ENCODE measurements around the gene AOC3. TPM values are rescaled to one million over a fixed set of nuclear protein-coding genes. Genes with fewer than 3 reads are reported as not detected.

Gene AOC3
- total RNA-seq, 1 experiment from 2014 or later = 2.8 TPM

- Histone ChIP-seq H3K27me3 (ENCODE audit: insufficient read depth, low read length) (no peaks in the 10 kb centered on the region), H4K91ac (ENCODE audit: insufficient read length, low read depth, low read length) (no peak overlapping the region), H3K4me1 (ENCODE audit: insufficient read depth, low read length) (no peaks in the 10 kb centered on the region), H3K4me2 (ENCODE audit: insufficient read depth, insufficient read length, low read length) (no peak overlapping the region), H2AK5ac (ENCODE audit: insufficient read length, low read length) (no peak overlapping the region), H3K23ac (ENCODE audit: insufficient read length, low read depth, low read length) (no peak overlapping the region), H3K79me1 (ENCODE audit: insufficient read depth, low read depth, low read length, poor library complexity, severe bottlenecking) (no peaks in the 10 kb centered on the region), H3K56ac (ENCODE audit: insufficient read length, low read depth, low read length) (no peak overlapping the region), H3K23me2 (ENCODE audit: insufficient read length, low read depth, low read length, poor library complexity, severe bottlenecking) (no peaks in the 10 kb centered on the region), H3K79me2 (ENCODE audit: insufficient read depth, low read length) (no peaks in the 10 kb centered on the region), H4K20me1 (ENCODE audit: control insufficient read depth, insufficient read depth, insufficient read length) (no peaks in the 10 kb centered on the region), H2BK20ac (ENCODE audit: low read depth, low read length, poor library complexity, severe bottlenecking) (no peak overlapping the region), H2BK15ac (ENCODE audit: low read depth, low read length) (no peak overlapping the region), H3K9ac (ENCODE audit: extremely low read depth, insufficient read length, low read length) (no peak overlapping the region), H3T11ph (ENCODE audit: low read length) (no peak overlapping the region), H2BK12ac (ENCODE audit: insufficient read length, low read depth, low read length) (no peak overlapping the region), H2BK120ac (ENCODE audit: low read depth, low read length, poor library complexity, severe bottlenecking) (no peak overlapping the region), H3K27ac (ENCODE audit: insufficient read length, low read depth, low read length) (no peak overlapping the region), H4K5ac (ENCODE audit: insufficient read length, low read depth, low read length) (no peak overlapping the region), H2BK5ac (ENCODE audit: insufficient read length, low read length) (no peak overlapping the region), H3K4ac (ENCODE audit: low read depth, low read length) (no peak overlapping the region), H3K18ac (ENCODE audit: insufficient read length, low read depth, low read length) (no peak overlapping the region), H4K8ac (replicated peaks; ENCODE audit: insufficient read length, low read depth, low read length) (no peak overlapping the region), H3K14ac (ENCODE audit: insufficient read depth, low read length) (no peak overlapping the region), H3K9me3 (ENCODE audit: control insufficient read depth, low read depth, low read length) (no peaks in the 10 kb centered on the region), H2AFZ (ENCODE audit: low read length) (no peak overlapping the region)
- Mint-ChIP-seq H3K27ac (no peak overlapping the region), H3K36me3 (ENCODE audit: insufficient read depth in 1 of 3, low read depth in 3 of 3) (no peaks in the 10 kb centered on the region; a peak in 1 of 7 replicates), H3K4me3 (no peak overlapping the region), H3K27me3 (ENCODE audit: low read depth) (peaks cover 2% of the 10 kb centered on the region; the same call in 1 of the 2 replicates), H3K9me3 (no peaks in the 10 kb centered on the region), H3K4me1 (no peaks in the 10 kb centered on the region)
- TF ChIP-seq, protein P1, sequence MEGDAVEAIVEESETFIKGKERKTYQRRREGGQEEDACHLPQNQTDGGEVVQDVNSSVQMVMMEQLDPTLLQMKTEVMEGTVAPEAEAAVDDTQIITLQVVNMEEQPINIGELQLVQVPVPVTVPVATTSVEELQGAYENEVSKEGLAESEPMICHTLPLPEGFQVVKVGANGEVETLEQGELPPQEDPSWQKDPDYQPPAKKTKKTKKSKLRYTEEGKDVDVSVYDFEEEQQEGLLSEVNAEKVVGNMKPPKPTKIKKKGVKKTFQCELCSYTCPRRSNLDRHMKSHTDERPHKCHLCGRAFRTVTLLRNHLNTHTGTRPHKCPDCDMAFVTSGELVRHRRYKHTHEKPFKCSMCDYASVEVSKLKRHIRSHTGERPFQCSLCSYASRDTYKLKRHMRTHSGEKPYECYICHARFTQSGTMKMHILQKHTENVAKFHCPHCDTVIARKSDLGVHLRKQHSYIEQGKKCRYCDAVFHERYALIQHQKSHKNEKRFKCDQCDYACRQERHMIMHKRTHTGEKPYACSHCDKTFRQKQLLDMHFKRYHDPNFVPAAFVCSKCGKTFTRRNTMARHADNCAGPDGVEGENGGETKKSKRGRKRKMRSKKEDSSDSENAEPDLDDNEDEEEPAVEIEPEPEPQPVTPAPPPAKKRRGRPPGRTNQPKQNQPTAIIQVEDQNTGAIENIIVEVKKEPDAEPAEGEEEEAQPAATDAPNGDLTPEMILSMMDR (conservative IDR thresholded peaks at IDR 0.05) = no peak
- DNase-seq = no peak
- WGBS (ENCODE audit: extremely low coverage, insufficient read length, low lambda C conversion rate) = no CpG with 5 or more reads among the region's 1 CpG
Observed at GRCh38 chr17:42857389-42857788, 6.4 kb downstream of the AOC3 start.

All from H9 (cell line).